GM23248 (cell line): ENCODE measurements around the gene WDR4.

Experiments
- EZH2 ChIP-seq: fragments of 200-600 bp; sonication (generic); IDR thresholded peaks from 2 replicates; pipeline ENCODE4 v1.6.1; 2018; ENCODE audit warnings: antibody characterized with exemption, mild to moderate bottlenecking; ENCODE audit not compliant: insufficient read depth, poor library complexity, severe bottlenecking
- EZH2phosphoT487 ChIP-seq: fragments of 200-600 bp; sonication (generic); IDR thresholded peaks from 2 replicates; pipeline ENCODE4 v1.6.1; 2018; ENCODE audit warnings: antibody characterized with exemption, moderate library complexity, mild to moderate bottlenecking, low read depth; ENCODE audit not compliant: insufficient read depth

- no peak for TF ChIP-seq EZH2
- no peak for TF ChIP-seq EZH2phosphoT487
Measured at GRCh38 chr21:42807938-42808613, 71.3 kb downstream of the WDR4 start.
